Immature natural killer cell (primary cell): ENCODE measurements around the gene CD72. TPM values are rescaled to one million over a fixed set of nuclear protein-coding genes. Genes with fewer than 3 reads are reported as not detected.

Experiments
- DNase-seq, 3 donors: peaks; one replicate each; pipeline ENCODE4 v3.0.0; 2022; ENCODE audit warnings: mixed read lengths in 1 of 3
- H3K27ac Mint-ChIP-seq, 6 donors: one replicate each; pipeline ENCODE4 v1.8.0; 2020; ENCODE audit warnings: mixed read lengths in 6 of 6, mild to moderate bottlenecking in 5 of 6, inconsistent platforms in 4 of 6, moderate library complexity in 3 of 6
- H3K27me3 Mint-ChIP-seq, 3 donors: one replicate each; pipeline ENCODE4 v1.8.0; 2020 to 2021; ENCODE audit warnings: low read depth in 3 of 3, mild to moderate bottlenecking in 3 of 3, mixed read lengths in 3 of 3, moderate library complexity in 3 of 3, inconsistent platforms in 1 of 3
- H3K36me3 Mint-ChIP-seq, 3 donors: one replicate each; pipeline ENCODE4 v1.8.0; 2020; ENCODE audit warnings: mixed read lengths in 3 of 3, inconsistent platforms in 2 of 3, mild to moderate bottlenecking in 2 of 3
- H3K4me1 Mint-ChIP-seq, 2 donors: one replicate each; pipeline ENCODE4 v1.8.0; 2020; ENCODE audit warnings: inconsistent platforms in 2 of 2, mild to moderate bottlenecking in 2 of 2, mixed read lengths in 2 of 2, moderate library complexity in 1 of 2
- H3K4me3 Mint-ChIP-seq, 5 donors: one replicate each; pipeline ENCODE4 v1.8.0; 2020; ENCODE audit warnings: mild to moderate bottlenecking in 5 of 5, mixed read lengths in 5 of 5, inconsistent platforms in 3 of 5, moderate library complexity in 3 of 5
- H3K9me3 Mint-ChIP-seq, 6 donors: one replicate each; pipeline ENCODE4 v1.8.0; 2020; ENCODE audit warnings: mild to moderate bottlenecking in 6 of 6, mixed read lengths in 6 of 6, inconsistent platforms in 4 of 6, moderate library complexity in 3 of 6
- polyA plus RNA-seq, 3 donors: library from polyadenylated mRNA; unstranded; fragments of 300-500 nt; fragmentation: Illumina TruSeq; gene quantifications; one replicate each; pipeline ENCODE4 v1.2.3, GENCODE V29; 2021

The CD72 gene, protein sequence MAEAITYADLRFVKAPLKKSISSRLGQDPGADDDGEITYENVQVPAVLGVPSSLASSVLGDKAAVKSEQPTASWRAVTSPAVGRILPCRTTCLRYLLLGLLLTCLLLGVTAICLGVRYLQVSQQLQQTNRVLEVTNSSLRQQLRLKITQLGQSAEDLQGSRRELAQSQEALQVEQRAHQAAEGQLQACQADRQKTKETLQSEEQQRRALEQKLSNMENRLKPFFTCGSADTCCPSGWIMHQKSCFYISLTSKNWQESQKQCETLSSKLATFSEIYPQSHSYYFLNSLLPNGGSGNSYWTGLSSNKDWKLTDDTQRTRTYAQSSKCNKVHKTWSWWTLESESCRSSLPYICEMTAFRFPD
- polyA plus RNA-seq: 10 to 100 TPM in 2 of 3 donors, 1 to 10 TPM in 1; 6.2 to 18.4 (median 10.1) TPM

DNA sequence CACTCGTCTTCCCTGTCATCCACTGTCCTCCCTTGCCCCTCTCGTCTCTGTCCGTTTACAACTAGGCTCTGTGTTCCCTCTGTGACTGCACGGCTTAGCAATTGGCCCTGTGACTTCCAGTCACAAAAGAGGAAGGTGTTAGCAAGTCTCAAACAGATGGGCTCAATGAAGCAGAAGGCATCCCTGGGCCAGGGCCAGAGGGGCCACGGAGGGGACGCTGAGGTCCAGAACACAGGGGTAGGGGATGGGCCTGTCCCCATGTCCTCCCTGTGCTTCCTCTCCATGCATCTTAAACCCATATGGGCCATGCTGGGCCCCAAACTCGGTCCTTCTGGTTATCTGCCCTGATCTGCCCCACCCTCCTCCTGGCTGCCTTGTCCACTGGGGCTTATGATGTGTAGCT is at the start of gene CD72:
Gene CD72, minus strand, starts transcription at position 89 of the 403 bp plus-strand sequence. CDS start 110 bp downstream, outside the sequence.
- Mint-ChIP-seq H3K36me3 (peaks cover 0 to 9% (median 0%) of the 10 kb centered on the region in 3 donors), H3K27ac (peak within 1 kb of the TSS; percentile 92 to 100 (median 99)), H3K9me3 (peaks cover 0 to 2% (median 0%) of the 10 kb centered on the region in 6 donors), H3K4me3 (peak within 1 kb of the TSS; percentile 89 to 93 (median 90)), H3K27me3 (peaks cover 8 to 26% (median 24%) of the 10 kb centered on the region in 3 donors), H3K4me1 (peaks cover 68 to 71% of the 10 kb centered on the region in 2 donors)
- no peak for DNase-seq

GRCh38 chr9:35667939-35668338 is 49.7 kb upstream of the CD72 start:
- peaks cover 0 to 3% (median 3%) of the 10 kb centered on the region in 3 donors for H3K27me3 Mint-ChIP-seq
- no peaks in the 10 kb centered on the region for H3K36me3 Mint-ChIP-seq
- no peak for DNase-seq
- no peak overlapping the region for H3K27ac Mint-ChIP-seq
- H3K4me1 Mint-ChIP-seq: peaks cover 30 to 34% of the 10 kb centered on the region in 2 donors
- H3K4me3 Mint-ChIP-seq: no peak overlapping the region
- no peaks in the 10 kb centered on the region for H3K9me3 Mint-ChIP-seq

DNA sequence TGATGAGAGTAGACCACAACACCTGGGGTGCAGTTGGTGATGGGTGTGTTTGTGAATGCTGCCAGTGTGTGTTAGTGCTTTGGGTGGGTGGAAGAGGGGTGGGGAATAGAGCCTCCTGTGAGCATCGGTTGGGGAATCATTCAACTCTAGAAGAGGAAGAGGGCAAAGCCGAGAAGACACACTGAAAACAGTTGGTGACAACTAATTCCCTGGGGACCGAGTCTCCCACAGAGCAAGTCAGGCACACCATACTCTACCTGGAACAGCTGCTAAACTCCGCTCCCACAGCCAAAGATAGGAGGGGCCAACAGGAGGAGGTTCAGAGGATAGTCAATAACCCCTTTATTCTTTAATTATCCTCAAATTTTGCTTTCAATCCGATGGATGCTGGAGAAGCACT is 48.3 kb upstream of the CD72 start:
- peaks cover 44 to 48% of the 10 kb centered on the region in 2 donors for H3K4me1 Mint-ChIP-seq

GRCh38 chr9:35666045-35666444 is 47.8 kb upstream of the CD72 start:
- Mint-ChIP-seq H3K27ac (peak overlapping the region in 3 of 6 donors; percentile 61 to 91 (median 65)), H3K4me3 (peak overlapping the region; percentile 87 to 93 (median 89)), H3K4me1 (peaks cover 48 to 53% of the 10 kb centered on the region in 2 donors), H3K9me3 (no peaks in the 10 kb centered on the region), H3K27me3 (peaks cover 0 to 5% (median 3%) of the 10 kb centered on the region in 3 donors), H3K36me3 (peaks cover 4 to 5% (median 5%) of the 10 kb centered on the region in 3 donors)
- no peak for DNase-seq

More for the DNA sequence above, 48.3 kb upstream of the CD72 start:
- no peaks in the 10 kb centered on the region for H3K9me3 Mint-ChIP-seq
- no peak for DNase-seq
- peak overlapping the region in 1 of 5 donors; percentile 10 for H3K4me3 Mint-ChIP-seq
- no peak overlapping the region for H3K27ac Mint-ChIP-seq
- peaks cover 4 to 5% (median 5%) of the 10 kb centered on the region in 3 donors for H3K36me3 Mint-ChIP-seq
- H3K27me3 Mint-ChIP-seq: peaks cover 0 to 5% (median 3%) of the 10 kb centered on the region in 3 donors

GRCh38 chr9:35665471-35665818 is 47.2 kb upstream of the CD72 start:
- H3K4me1 Mint-ChIP-seq: peaks cover 54 to 59% of the 10 kb centered on the region in 2 donors
- no peak for DNase-seq
- H3K27me3 Mint-ChIP-seq: peaks cover 0 to 5% (median 3%) of the 10 kb centered on the region in 3 donors
- H3K27ac Mint-ChIP-seq: peak overlapping the region; percentile 72 to 96 (median 90)
- peak overlapping the region; percentile 87 to 93 (median 89) for H3K4me3 Mint-ChIP-seq
- H3K36me3 Mint-ChIP-seq: peaks cover 5 to 11% (median 10%) of the 10 kb centered on the region in 3 donors
- no peaks in the 10 kb centered on the region for H3K9me3 Mint-ChIP-seq

GRCh38 chr9:35664531-35665470 is 46.6 kb upstream of the CD72 start, which contains the start of gene ARHGEF39:
Gene ARHGEF39, minus strand, starts transcription at chr9:35665195. Its CDS starts 26 bp downstream, at chr9:35665169.
- peaks cover 9 to 16% (median 14%) of the 10 kb centered on the region in 3 donors for H3K36me3 Mint-ChIP-seq
- H3K27ac Mint-ChIP-seq: peak within 1 kb of the TSS; percentile 83 to 96 (median 90)

GRCh38 chr9:35662437-35662836 is 44.2 kb upstream of the CD72 start:
- H3K36me3 Mint-ChIP-seq: peaks cover 13 to 24% (median 23%) of the 10 kb centered on the region in 3 donors
- peak overlapping the region; percentile 56 to 83 (median 77) for H3K4me3 Mint-ChIP-seq
- peaks cover 8 to 23% (median 18%) of the 10 kb centered on the region in 3 donors for H3K27me3 Mint-ChIP-seq
- peak overlapping the region; percentile 89 to 96 (median 92) for H3K27ac Mint-ChIP-seq
- H3K9me3 Mint-ChIP-seq: peaks cover 0 to 5% (median 3%) of the 10 kb centered on the region in 6 donors
- H3K4me1 Mint-ChIP-seq: peaks cover 75 to 85% of the 10 kb centered on the region in 2 donors
- no peak for DNase-seq

More at GRCh38 chr9:35664531-35665470, 46.6 kb upstream of the CD72 start, which contains the start of gene ARHGEF39:
- peaks cover 60 to 65% of the 10 kb centered on the region in 2 donors for H3K4me1 Mint-ChIP-seq
- H3K4me3 Mint-ChIP-seq: peak within 1 kb of the TSS; percentile 87 to 93 (median 89)
- H3K27me3 Mint-ChIP-seq: peaks cover 0 to 5% (median 3%) of the 10 kb centered on the region in 3 donors
- H3K9me3 Mint-ChIP-seq: no peaks in the 10 kb centered on the region
- peak; percentile 74 to 76 (median 76) for DNase-seq

- H3K4me1 Mint-ChIP-seq: peaks cover 81 to 91% of the 10 kb centered on the region in 2 donors
- peak; percentile 51 to 53 (median 52) for DNase-seq
- peak overlapping the region; percentile 56 to 83 (median 77) for H3K4me3 Mint-ChIP-seq
- H3K36me3 Mint-ChIP-seq: peaks cover 13 to 24% (median 23%) of the 10 kb centered on the region in 3 donors
- peaks cover 11 to 28% (median 24%) of the 10 kb centered on the region in 3 donors for H3K27me3 Mint-ChIP-seq
- H3K27ac Mint-ChIP-seq: peak overlapping the region; percentile 89 to 96 (median 92)
- peaks cover 0 to 5% (median 3%) of the 10 kb centered on the region in 6 donors for H3K9me3 Mint-ChIP-seq
These were observed 43.6 kb upstream of the CD72 start for GRCh38 chr9:35661756-35662350.

- Mint-ChIP-seq H3K27me3 (peaks cover 11 to 32% (median 27%) of the 10 kb centered on the region in 3 donors), H3K27ac (peak overlapping the region; percentile 81 to 96 (median 91)), H3K4me1 (peaks cover 87 to 96% of the 10 kb centered on the region in 2 donors), H3K9me3 (peaks cover 0 to 5% (median 3%) of the 10 kb centered on the region in 6 donors), H3K4me3 (peak overlapping the region; percentile 33 to 66 (median 52)), H3K36me3 (peaks cover 13 to 24% (median 23%) of the 10 kb centered on the region in 3 donors)
- no peak for DNase-seq
These were observed 42.8 kb upstream of the CD72 start for GRCh38 chr9:35660966-35661415.

DNA sequence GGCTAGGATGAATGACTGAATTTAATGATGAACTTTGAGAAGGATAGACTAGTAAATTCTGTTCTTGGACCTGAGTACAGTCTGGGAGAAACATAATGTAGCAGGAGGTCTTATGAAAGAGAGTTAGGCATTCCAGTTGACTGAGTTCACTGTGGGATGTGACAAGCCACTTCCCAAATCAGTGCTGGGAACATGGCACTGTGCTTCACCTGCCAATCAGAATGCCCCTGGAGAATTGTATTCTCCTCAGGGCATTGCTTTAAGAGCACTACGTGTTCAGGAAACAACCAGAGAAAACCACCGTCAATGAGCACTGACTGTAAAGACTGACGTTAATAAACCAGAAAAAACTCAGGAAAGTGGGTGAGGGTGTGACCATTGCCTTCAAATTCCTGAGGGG is 41.1 kb upstream of the CD72 start:
- H3K36me3 Mint-ChIP-seq: peaks cover 13 to 24% (median 23%) of the 10 kb centered on the region in 3 donors
- H3K9me3 Mint-ChIP-seq: peaks cover 0 to 5% (median 3%) of the 10 kb centered on the region in 6 donors
- H3K27ac Mint-ChIP-seq: peak overlapping the region; percentile 89 to 100 (median 92)
- H3K4me3 Mint-ChIP-seq: peak overlapping the region; percentile 81 to 91 (median 89)
- DNase-seq: no peak
- H3K4me1 Mint-ChIP-seq: peaks cover 78 to 85% of the 10 kb centered on the region in 2 donors
- peaks cover 11 to 30% (median 26%) of the 10 kb centered on the region in 3 donors for H3K27me3 Mint-ChIP-seq

GRCh38 chr9:35658968-35659220 is 40.7 kb upstream of the CD72 start:
- H3K4me1 Mint-ChIP-seq: peaks cover 74 to 84% of the 10 kb centered on the region in 2 donors
- peaks cover 13 to 24% (median 23%) of the 10 kb centered on the region in 3 donors for H3K36me3 Mint-ChIP-seq
- peaks cover 0 to 5% (median 3%) of the 10 kb centered on the region in 6 donors for H3K9me3 Mint-ChIP-seq
- H3K4me3 Mint-ChIP-seq: peak overlapping the region; percentile 81 to 91 (median 89)
- peak overlapping the region; percentile 89 to 100 (median 92) for H3K27ac Mint-ChIP-seq
- H3K27me3 Mint-ChIP-seq: peaks cover 11 to 30% (median 26%) of the 10 kb centered on the region in 3 donors
- no peak for DNase-seq

DNA sequence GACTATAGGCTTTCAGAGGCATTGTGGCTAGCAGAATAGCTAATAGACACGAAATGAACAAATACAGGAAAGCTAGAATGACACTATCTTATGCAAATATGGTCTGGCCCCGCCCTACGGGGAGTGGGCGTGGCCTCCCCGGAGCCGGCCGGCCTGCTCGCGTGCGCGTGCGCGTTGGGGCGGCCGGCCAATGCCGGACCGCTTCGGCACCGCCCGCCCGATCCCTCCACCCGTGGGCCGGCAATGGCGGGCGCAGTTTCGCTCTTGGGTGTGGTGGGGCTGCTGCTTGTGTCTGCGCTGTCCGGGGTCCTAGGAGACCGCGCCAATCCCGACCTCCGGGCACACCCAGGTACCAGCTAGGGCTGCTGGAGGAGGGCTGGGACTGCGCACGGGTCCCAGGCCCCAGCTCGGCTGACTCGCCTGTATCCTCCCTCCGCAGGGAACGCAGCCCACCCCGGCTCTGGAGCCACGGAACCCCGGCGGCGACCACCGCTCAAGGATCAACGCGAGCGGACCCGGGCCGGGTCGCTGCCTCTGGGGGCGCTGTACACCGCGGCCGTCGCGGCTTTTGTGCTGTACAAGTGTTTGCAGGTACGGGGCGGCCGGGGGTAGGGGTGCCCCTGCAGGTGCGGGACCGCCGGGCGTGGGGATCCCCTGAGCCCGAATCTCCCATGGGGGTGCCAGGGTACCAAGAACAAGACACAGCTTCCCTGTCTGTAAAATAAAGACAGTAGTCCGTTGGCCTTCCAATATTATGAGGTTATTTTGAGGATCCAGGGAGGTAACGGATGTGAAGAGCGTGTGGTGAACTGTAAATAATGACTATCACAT is 40.1 kb upstream of the CD72 start, which contains the start of gene CCDC107:
Gene CCDC107, plus strand, starts transcription at position 156 of the 831 bp plus-strand sequence. Its CDS starts 88 bp downstream, at position 244.
- Mint-ChIP-seq H3K4me3 (peak within 1 kb of the TSS; percentile 81 to 91 (median 89)), H3K36me3 (peaks cover 13 to 24% (median 23%) of the 10 kb centered on the region in 3 donors), H3K27ac (peak within 1 kb of the TSS; percentile 97 to 100 (median 99)), H3K9me3 (peaks cover 0 to 5% (median 3%) of the 10 kb centered on the region in 6 donors), H3K27me3 (peaks cover 11 to 30% (median 26%) of the 10 kb centered on the region in 3 donors), H3K4me1 (peaks cover 70 to 78% of the 10 kb centered on the region in 2 donors)
- peak; percentile 91 to 93 (median 93) for DNase-seq
